Measurements from ENCODE around the gene CPA1. TPM values are rescaled to one million over a fixed set of nuclear protein-coding genes. Genes with fewer than 3 reads are reported as not detected.

The CPA1 gene
- total RNA-seq: not detected in 2 replicates

DNA sequence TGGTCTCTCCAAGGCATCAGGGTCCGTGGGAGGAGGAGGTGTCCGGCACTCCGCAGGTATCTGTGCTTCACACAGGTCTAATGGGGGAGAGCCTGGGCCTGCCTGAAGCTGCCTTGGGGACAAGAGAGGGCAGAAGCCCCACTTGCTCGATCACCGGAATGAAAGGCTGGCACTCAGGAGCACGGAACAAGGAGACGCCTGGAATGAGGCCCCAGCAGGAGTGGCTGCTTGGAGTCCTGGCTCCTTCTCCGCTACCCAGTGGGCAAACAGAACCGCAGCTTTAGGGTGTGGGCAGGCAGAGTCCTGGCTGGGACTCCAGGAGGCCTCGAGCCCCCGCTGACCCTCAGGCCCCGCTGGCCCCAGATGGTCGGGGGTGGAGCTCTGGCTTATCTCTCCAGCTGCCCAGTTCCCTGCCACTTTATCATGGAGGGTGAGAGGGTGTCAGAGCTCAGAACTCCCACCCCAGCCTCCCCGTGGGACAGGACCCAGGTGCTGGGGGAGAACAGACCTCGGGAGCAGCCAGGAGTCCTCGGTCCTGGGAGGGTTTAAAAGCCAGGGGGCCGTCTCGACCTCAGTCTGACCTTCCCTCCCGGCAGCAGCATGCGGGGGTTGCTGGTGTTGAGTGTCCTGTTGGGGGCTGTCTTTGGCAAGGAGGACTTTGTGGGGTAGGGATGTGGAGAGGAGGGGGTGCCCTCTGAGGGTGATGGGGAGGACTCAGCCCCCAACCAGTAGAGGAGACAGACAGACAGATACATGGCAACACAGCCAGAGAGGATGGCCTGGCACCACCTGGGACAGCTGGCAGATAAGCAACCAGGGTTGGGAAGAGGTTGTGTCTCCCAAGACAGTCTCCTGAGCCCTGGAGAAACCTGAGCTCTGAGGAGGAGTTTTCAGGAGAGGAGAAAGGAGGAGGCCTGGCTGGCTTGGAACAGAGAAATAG, at the start of gene CPA1:
Gene CPA1, plus strand, starts transcription at position 574 of the 940 bp plus-strand sequence. Its CDS starts 27 bp downstream, at position 601.

GRCh38 chr7:130344271-130344866, 35.9 kb upstream of the CPA1 start, which contains the start of gene CPA5:
Gene CPA5, plus strand, starts transcription at chr7:130344816. Its CDS starts 1,670 bp downstream, at chr7:130346486.

Other genes with a start within 250 kb of the CPA1 start
- gene TMEM209, start 175.1 kb upstream of the CPA1 start, total RNA-seq: 7.8 and 8.9 TPM in 2 replicates
- not detected in 2 replicates for gene SSMEM1, start 172.6 kb upstream of the CPA1 start, total RNA-seq
- gene CPA2, start 113.6 kb upstream of the CPA1 start, total RNA-seq: not detected in 2 replicates
- 0.92 and 1.6 TPM in 2 replicates for gene CPA4, start 87.3 kb upstream of the CPA1 start, total RNA-seq
- gene CPA5, start 35.7 kb upstream of the CPA1 start, total RNA-seq: not detected in 2 replicates
- gene CEP41, start 60.5 kb downstream of the CPA1 start, total RNA-seq: 7.0 and 8.0 TPM in 2 replicates
- gene MEST, start 111.6 kb downstream of the CPA1 start, total RNA-seq: 0.66 and 2.0 TPM in 2 replicates

Data from aortic smooth muscle cell (primary cell).